SK-N-SH treated with all-trans-retinoic acid at 6 μM for 48 hours (cell line): ENCODE measurements around the gene PTPRN2.

Experiments
- PATZ1 ChIP-seq: fragments of 250-450 bp; sonication (Bioruptor Pico); IDR thresholded peaks from 2 replicates; pipeline ENCODE4 v1.8.0; 2020; ENCODE audit warnings: mild to moderate bottlenecking, moderate library complexity, borderline replicate concordance
- ZNF565 ChIP-seq: fragments of 450-650 bp; formaldehyde crosslinking; conservative IDR thresholded peaks from 2 replicates; pipeline ENCODE4 v1.5.0; 2020; ENCODE audit warnings: low read depth, mild to moderate bottlenecking, moderate library complexity
- ZNF8 ChIP-seq: fragments of 450-650 bp; formaldehyde crosslinking; IDR thresholded peaks from 2 replicates; pipeline ENCODE4 v1.5.0; 2020; ENCODE audit warnings: mild to moderate bottlenecking, moderate library complexity

DNA sequence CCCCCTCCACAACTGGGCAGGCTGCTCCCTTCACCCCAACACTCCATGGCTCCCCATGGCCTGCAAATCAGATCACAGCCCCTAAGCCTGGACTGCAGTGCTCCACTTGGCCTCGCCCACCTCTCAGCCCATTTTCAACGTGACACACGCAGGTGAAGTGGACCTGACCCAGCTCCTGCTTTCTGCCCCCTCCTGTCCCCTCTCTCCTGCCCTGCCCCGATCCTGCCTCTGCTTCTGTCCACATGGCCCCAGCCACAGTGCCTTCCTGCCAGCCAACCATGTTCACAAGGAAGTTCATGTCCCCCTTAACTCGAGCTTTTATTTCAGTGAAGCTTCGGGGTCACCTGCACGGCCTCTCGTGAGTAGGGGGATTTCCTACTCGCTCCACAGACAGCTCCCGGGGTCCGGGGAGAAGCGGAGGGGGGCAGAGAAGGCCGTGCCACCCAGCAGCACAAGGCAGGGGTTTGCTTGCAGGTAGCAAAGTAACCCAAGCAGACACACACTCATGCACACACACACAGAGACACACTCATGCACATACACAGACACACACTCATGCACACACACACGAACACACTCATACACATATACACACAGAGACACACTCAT, 713.3 kb downstream of the PTPRN2 start:
- TF ChIP-seq ZNF8 (CRISPR knock-in tag) (no peak), ZNF565 (no peak), PATZ1 (CRISPR knock-in tag) (no peak)
